GM19452 (cell line): ENCODE results near the gene OARD1.

Source experiments
- ATAC-seq: cut with Tn5 transposase; IDR thresholded peaks from one replicate; pipeline ENCODE4 v1.9.1; 2021; ENCODE audit not compliant: unreplicated experiment

OARD1 gene

DNA sequence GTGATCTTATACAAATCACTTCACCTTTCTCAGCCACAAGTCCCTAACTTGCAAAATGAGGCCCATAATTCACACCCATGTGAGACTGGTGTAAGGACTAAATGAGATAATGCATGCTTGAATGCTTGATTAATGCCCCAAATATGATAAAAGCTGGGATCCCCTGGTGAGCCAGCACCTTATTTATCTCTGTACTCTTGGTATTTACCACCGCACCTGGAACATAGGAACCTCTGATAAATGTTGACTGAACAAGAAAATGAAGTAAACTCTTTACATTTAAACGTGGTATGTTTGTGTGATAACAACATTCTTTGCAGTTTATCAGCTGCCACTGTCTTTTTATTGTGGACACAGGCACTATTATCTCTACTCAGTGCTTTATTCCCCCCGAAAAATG lies 21.6 kb downstream of the OARD1 start:
- no peak for ATAC-seq

DNA sequence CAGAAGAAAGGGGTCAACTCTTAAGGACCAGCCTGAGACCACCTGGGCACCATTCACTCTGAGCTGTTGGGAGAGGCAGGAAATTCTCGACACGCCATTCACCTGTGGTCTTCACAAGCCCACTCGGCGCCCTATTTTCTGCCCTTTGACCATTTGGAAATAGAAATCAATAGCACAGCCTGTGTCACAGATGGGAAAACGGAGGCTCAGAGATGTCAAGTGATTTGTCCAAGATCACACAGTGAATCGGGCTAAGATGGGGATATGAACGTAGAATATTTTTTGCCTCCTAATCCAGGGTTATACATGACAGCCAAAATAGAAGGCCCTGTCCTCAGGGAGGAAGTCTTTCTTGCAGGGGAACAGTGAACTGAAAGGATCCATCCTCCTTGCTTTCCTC lies 22.2 kb downstream of the OARD1 start:
- ATAC-seq: no peak

DNA sequence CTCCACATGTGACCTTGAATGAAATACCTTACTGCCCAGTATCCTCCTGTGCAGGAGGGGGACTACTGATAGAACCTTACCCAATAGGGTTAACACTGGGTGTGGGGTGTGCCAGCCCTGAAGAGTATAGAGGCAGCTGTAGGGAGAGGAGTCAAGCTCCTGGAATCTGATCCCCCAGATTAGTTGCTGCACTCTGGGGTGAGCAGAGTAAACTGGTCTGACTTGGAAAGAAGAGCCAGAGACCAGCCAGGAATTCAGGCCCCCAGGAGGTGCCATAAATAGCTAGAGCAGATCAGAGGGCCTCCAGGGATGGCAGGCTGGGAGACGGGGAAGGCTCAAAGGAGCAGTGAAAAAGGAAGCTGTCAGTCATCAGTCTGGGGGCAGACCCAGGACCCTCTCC lies 22.6 kb downstream of the OARD1 start:
- ATAC-seq: no peak

DNA sequence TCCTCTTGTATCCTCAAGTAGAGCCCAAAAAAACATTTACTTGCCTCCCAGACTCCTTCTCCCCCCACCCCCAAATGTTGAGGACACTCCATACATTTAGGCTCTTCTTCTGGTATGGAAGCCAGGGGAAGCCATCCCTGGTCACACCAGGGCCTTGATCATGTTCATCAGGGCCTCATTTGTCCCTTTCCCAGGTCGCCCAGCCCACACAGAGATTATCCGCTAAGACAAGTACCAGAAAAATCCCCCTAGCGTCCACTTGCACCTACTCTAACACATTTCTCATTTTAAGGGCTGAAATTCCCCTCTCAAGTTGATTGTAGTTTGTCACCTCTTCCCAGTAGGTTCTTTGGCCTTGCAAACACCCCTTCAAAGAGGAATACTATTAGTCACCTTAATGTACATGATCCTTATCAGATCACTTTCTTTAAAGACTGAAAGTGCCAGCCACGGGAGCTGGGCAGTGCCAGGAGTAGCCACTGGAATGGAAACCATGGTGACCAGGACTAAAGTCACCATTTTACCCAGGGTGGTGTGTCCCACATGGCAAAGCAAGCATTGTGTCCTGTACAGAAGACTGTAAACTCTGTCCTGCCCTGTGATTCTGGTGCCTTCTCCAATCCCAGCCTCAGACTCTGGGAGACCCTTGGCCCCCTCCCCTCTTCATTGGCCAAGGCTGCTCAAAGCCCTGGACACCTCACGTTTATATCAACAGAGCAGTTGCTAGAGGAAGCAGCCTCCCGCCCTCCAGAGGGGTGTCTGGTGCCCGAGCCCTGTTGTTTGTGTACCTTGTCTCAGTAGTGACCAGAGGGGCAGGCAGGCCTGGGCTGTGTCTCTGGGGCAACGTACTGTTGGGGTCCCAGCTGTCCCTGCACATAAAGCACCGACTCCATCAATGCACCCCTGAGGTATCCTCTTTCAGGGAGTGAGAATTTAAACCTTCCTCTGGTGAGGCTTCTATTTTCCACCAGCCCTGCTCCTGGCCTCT lies 24.1 kb downstream of the OARD1 start:
- ATAC-seq: no peak

DNA sequence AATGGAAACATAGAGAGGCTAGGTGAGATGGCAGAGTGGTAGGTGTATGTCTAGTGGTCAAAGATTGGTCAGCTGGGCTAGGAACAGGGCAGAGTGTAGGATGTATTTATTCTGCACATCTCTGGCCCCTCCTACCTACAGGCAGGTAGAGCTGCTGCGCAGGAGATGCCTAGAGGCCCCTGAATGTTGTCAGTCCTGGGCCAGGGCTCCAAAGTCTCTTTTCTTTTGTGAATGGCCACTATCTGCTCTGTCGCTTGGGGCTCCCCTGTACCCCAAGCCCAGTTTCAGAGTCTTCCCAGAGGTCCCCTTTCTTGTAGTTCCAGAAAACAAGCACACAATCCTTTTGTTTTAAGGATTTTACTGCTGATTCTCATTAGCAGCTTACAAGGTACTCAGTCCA lies 24.9 kb downstream of the OARD1 start:
- ATAC-seq: no peak

DNA sequence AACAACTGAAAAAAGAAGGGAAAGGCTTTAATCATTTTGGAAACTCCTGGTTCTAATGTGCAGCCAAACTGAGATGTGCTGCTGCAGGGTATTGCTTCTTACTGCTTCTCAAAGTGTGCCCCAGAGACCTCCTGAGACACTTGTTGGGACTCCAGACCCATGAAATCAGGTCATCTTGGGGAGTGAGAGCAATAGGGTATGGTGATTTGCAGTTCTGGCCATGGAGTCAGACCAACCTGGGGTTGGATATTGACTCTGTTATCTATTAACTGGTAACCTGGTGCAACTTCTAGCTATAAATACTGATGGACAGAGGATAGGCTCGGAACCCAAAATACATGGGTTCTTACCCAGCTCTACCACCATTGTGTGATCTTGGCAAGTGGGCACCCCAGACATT lies 26.1 kb downstream of the OARD1 start:
- ATAC-seq: no peak

DNA sequence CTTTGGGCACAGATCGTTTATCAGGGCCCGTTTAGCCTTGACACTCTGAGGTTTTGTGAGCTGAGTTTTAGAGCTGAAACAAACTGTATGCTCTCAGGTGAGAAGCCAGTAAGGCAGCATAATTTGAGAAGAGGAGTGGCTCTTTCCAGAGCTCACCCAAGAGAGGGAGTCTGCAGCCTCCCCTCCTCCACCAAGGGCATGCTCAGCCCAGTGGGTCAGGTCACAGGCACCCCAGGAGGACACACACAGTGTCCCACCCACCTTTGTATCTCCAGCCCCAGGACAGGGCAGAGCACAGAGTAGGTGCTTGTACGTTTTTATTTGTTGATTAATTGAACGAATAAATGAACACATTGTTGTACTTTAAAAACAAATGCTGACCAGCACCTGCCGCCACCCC lies 26.5 kb downstream of the OARD1 start:
- ATAC-seq: no peak

DNA sequence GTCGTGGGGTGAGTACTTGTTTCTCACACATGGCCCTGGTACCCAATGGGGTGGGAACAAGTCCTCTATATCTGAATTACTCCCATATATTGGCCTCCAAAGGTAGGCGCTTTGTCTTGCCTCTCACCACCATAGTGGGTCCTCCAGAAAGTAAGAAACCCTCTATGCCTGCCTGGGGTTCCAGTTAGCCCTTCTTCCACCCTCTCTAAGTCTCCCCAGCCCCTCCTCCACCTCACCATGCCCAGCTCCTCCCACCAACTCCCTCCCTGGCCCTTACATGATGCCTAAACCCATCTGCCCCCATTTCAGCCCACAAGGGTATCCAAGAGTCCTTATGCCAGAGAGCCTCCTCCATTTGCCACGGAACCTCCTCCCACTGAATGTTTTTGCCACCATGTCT lies 29.0 kb downstream of the OARD1 start:
- ATAC-seq: no peak

DNA sequence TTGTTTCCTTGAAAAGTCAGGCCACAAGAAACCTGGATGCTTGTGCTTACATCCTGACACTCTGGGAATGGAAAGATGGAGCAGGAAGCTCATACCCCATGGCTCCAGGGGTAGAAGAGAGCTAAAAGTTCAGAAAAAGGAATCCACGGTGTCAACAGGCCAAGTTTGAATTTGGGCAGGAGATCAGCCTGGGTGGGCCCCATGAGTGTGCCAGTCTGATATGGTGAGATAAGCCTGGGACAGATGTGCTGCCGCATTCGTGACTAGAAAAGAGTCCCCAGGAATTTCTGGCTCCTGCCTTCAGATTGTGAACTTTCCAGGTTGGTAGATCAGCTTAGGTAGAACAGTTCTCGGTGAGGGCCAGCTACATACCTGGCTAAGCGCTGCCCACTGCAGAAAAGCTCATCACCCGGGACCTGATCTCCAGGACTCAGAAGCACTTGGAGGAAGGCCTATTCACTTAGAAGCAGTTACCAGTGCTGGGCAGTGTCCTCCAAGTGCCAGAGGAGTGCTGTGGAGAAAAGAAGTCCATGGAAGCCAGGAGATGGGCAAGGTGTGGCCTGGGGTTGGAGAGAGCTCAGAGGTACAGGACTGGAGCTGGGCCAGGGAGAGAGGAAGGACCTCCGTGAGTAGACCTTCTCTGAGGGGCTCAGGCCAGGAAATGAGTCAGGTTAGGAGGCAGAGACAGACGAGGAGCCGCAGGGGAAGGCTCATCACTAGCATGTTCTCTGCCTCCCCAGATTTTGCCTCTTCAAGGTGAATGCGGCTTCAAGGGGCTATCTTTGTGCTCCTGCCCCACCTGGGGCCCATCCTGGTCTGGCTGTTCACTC lies 29.7 kb downstream of the OARD1 start, which contains the start of gene TSPO2:
Gene TSPO2, plus strand, starts transcription at position 242 of the 830 bp plus-strand sequence. Its CDS starts 519 bp downstream, at position 761.
- ATAC-seq: no peak

DNA sequence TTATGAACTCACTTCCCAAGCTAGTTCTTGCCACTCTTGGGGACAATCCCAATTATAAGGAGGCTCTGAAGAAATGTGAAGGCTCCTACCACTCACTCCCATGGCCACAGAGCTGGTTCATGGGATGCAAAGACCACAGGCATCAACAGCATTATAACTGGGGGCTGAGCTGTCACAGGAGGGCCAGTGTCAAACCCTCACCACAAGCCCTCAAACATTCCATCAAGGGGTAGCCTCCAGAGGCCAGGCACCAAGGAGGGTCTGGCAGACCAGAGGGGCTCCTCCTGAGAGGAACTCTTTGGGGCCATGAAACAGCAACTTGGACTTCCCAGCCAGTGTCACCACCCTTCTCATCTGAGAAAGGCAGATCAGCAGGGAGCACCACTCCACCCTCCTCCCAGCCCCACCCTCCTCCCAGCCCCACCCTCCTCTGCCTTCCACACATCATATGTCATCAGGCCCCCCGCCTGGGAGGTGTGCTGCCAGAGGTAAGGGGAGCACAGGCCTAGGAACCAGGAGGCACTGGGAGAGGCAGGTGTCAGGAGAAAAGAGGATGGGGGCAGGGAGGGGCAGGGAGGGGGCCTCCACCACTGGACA lies 31.1 kb downstream of the OARD1 start:
- ATAC-seq: no peak

DNA sequence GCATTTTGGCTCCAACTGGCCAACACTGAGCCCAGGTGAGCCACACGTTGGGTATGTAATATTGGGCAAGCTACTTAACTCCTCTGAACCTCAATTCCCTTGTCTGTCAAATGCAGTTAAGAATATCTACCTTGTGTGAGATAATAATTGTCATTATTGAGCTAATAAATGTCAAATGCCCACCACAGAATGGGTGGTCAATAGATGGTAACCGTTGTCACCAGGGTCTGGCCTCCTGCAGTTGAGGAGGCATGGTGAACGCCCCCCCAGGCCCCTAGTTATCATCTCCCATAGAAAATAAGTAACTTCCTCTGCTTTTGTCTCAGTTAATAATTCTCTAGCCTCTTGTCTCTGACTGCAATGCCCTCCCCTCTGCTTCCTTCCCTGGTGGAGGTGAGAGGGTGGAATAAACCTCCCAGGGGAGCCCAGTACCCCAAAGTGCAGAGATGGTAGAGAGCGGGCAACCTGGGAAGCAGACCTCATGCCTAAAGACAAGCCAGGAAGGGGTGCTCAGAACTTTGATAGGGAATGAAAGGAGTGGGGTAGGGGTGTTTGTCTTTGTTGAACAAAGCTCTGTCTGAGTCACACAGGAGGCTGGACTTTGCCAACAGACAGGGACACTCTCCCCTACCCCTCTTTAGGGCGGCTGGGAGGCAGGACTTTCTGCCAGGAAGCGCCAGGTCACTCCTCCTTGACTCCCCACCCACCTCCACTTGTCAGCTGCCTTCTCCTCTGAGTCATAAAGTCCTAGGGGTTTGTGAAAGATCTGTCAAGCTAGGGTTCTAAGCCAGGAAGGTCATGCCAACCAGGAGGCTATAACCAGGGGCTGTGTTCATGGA lies 31.8 kb downstream of the OARD1 start:
- ATAC-seq: no peak

DNA sequence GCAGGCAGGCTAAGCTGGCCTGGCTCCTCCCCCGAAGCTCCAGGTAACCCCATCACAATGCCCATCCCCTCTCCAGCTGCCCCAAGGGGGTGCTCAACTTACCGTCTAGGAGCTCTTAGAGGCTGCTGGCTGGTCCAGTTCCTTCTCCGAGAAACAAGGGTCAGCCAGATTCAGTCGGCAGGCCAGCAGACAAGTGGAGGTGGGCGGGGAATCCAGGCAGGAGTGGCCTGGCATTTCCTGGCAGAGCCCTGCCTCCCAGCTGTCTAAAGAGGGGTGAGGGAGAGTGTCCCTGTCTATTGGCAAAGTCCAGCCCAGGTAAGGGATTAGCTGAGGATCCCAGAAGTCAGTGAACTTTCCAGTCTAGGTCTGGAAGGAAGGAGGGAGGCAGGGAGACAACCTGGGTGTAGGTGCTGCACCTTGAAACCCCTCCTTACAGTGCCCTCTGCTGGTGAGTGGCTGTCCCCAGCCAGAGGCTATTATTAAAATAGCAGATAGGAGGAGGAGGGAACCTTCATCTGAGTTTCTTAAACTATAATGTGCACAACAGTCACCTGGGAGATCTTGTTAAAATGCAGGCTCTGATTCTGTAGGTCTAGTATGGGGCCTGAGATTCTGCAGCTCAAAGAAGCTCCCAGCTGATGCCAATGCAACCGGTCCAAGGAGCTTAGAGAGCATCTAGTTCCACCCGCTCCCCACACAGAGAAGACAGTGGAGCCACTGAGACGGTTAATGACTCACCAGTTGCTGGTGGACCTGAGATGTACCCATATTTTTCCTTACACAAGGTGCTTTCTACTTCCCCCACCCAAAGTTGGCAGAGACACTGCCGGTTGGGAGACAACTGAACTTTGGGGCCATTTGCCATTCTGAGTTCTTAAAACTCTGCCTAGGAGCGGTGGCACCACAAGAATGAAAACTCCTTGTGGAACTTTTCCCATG lies 32.8 kb downstream of the OARD1 start, which contains the start of gene UNC5CL:
Gene UNC5CL, minus strand, starts transcription at position 162 of the 939 bp plus-strand sequence. CDS start 4,147 bp downstream, outside the sequence.
- no peak for ATAC-seq

DNA sequence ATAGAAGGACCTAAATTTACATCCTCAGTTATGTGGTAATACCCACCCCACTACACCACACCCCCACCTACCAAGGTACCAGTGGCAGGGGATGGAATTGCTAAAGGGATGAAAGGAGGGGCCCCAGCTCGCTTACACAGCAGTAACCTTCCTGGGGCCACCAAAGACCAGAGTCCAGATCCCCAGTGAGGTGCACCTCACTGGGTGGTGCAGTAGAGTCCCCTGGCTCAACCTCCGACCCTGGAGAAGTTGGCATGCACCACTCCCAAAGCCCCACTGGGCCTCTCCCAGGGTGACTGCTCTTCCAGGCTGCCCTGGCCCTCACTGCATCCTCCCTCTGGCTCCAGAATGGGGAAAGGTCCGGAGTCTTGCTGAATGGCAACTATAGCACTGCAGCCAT lies 34.0 kb downstream of the OARD1 start:
- ATAC-seq: no peak

DNA sequence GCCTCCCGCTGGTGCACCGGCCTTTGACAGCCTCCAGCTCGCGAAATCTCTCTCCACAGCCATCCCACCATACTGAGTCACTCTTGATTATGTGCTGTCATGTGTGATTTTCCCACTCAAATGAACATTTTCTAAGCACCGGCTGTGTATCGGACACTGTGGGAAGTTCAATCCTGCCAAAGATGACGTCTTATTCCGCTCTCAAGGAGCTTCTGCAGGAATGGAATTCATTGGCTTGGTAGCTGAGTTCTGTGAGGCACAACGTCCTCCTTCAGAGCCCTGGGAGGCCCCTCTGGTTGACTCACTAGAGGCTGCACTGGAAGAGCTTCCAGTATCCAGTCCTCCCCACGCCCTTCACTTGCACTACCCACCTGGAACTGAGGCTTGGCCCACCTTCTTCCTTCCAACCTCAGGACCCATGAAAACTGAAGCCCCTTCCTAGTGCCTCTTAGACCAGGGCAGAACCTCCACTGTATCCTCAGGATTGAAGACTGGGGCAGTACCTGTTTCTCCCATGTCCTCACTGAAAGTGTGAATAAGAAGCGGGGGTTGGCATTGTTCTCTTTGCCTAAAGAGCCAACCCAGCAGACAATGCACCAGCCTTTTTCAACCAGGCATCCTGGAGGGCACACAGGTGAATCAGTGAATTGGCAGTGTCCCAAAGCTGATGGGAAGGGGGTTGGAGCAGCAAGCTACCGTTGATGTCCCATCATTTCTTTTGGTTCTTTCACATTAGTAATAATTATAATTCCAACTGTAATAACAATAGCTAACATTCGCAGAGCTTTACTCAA lies 34.9 kb downstream of the OARD1 start:
- no peak for ATAC-seq

DNA sequence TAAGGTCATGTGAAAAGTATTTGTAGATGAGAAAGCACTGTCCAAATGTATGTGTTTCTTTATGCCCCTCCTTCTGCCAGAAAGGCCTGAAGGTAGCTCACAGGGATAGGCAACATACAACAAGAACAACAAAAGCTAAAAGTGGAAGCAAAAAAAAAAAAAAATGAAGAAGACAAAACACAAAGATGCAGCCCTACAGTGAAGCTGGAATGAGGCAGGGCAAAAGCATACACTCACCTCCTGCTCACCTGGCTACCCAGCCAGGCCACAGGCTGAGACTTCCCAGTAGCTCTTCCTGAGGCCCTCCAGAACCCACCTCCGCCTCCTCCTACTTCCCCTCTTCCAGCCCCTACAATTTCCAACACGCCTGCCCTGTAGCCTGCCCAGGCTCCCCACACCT lies 35.6 kb downstream of the OARD1 start:
- no peak for ATAC-seq

DNA sequence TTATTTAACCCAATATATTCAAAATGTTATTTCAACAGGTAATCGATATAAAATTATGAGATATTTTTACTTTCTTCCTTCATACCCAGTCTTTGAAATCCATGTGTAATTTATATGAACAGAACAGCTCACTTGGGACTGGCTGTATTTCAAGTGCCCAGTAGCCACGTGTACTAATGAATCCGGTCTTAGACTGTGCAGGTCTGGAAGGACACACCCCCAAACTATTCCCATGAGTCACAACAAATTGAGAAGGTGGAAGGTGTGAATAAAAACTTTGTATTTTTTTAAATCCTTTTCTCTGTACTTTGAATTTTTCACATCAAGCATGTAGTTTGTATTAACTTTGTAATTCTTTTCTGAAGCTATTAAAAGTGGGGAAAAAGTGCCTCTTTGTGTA lies 36.0 kb downstream of the OARD1 start:
- ATAC-seq: no peak

DNA sequence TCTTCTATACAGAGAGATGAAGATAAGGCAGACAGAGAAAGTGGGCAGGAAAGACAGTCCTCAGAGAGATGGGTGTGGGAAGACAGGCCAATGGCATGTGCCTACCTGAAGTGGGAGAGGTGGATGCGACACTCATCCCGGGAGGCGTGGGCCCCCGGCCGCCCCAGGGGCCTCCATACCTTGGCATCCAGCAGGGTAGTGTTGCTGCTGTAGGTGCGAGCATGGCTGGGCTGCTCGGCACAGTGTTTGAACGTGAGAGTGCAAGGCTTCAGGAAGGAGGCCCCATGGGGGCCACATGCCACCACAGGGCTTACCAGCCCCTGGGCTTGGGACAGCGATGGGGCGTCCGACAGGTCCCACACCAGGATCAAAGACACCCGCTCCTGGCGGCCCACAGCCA lies 38.4 kb downstream of the OARD1 start:
- no peak for ATAC-seq

DNA sequence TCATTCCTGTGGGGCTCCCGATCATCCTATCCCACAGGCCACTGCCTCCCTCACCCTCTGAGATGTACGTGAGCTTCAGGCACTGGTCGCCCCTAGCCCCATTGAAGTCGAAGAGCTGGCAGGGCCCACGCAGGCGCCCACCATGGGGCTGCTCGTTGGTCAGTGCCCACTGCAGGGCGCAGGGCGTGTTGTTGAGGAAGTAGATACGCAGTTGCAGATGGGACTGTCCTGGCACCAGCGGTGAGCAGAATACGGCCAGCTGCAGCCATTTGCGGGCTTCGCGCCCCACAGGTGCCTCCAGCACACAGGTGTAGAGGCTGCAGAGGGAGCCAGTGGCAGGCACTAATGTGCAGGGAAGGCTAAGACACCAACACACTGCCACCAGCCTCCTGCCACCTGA lies 39.3 kb downstream of the OARD1 start:
- ATAC-seq: no peak
